Activated gamma-delta T cell treated with Interleukin-2 at 50 U/mL for 16 hours (primary cell): ENCODE measurements around the gene SLC25A39.
A peak's percentile ranks its signal among the peaks of the same experiment; 100 is the strongest.
"Not testable (repeated sequence)": the region's sequence is repeated elsewhere in the genome, so short reads cannot be mapped to it uniquely, and the experiment has no call there.

ENCODE experiments used
- DNase-seq: peaks from one replicate; pipeline ENCODE4 v3.0.0-alpha.2; 2020

Gene SLC25A39, protein sequence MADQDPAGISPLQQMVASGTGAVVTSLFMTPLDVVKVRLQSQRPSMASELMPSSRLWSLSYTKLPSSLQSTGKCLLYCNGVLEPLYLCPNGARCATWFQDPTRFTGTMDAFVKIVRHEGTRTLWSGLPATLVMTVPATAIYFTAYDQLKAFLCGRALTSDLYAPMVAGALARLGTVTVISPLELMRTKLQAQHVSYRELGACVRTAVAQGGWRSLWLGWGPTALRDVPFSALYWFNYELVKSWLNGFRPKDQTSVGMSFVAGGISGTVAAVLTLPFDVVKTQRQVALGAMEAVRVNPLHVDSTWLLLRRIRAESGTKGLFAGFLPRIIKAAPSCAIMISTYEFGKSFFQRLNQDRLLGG

DNA sequence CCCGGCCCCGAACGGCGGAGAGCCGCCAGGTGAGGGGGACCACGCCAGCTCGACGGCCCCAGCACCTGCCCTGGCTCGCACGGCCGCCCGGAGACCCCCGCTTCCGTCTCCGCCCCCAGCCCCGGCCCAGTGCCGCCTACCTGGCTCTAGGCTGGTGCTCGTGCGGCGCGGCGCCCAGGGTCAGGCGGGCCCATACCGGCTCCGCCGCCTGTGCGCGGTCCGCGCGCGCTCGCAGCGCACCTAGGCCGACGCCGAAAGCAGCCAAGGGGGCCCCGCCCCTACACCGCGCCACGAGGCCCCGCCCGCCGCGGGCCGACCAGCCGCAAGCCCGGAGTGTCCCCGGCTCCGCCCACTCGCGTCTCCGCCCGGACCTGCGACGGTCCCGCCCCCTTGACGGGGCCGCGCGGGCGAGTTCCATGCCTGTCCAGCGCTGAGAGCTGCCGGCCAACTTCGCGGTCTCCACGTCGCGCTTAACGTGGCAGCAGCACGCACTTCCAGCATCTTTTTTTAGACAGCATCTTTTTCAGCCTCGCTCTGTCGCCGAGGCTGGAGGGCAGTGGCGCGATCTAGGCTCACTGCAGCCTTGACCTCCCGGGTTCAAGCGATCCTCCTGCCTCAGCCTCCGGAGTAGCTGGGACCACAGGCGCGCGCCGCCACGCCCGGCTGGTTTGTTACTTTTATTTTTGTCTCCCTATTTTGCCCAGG, at the start of gene SLC25A39:
SLC25A39 (minus strand) TSS at position 253 of the 705 bp plus-strand sequence. CDS start 1,261 bp downstream, outside the sequence.
- DNase-seq = peak; percentile 95

DNA sequence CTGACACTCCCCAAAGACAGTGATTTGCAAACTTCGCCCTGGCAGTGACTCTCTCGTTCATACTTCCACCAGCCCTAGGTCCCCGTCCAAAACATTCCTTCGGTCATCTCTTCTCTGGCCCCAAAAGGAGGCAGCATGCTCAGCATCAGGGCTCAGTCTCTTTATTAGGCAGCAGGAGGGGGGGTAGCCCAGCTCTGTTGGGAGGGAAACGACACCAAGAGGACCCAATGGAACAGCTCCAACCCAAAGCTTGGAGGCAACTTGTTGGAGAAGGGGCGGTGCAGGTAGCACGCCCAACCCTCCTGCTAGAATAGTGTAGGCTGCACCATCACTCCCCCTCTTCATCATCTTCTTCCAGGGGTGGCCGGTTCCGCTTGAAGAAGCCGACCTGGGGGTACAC, 47.4 kb upstream of the SLC25A39 start:
- DNase-seq = no peak

DNA sequence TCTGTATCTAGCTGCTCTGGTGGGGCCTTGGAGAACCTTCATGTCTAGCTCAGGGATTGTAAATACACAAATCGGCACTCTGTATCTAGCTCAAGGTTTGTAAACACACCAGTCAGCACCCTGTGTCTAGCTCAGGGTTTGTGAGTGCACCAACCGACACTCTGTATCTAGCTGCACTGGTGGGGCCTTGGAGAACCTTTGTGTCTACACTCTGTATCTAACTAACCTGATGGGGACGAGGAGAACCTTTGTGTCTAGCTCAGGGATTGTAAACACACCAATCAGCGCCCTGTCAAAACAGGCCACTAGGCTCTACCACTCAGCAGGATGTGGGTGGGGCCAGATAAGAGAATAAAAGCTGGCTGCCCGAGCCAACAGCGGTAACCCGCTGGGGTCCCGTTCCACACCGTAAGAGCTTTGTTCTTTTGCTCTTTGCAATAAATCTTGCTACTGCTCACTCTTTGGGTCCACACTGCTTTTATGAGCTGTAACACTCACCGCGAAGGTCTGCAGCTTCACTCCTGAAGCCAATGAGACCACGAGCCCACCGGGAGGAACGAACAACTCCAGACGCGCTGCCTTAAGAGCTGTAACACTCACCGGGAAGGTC, 44.9 kb upstream of the SLC25A39 start:
- not testable (repeated sequence) for DNase-seq

DNA sequence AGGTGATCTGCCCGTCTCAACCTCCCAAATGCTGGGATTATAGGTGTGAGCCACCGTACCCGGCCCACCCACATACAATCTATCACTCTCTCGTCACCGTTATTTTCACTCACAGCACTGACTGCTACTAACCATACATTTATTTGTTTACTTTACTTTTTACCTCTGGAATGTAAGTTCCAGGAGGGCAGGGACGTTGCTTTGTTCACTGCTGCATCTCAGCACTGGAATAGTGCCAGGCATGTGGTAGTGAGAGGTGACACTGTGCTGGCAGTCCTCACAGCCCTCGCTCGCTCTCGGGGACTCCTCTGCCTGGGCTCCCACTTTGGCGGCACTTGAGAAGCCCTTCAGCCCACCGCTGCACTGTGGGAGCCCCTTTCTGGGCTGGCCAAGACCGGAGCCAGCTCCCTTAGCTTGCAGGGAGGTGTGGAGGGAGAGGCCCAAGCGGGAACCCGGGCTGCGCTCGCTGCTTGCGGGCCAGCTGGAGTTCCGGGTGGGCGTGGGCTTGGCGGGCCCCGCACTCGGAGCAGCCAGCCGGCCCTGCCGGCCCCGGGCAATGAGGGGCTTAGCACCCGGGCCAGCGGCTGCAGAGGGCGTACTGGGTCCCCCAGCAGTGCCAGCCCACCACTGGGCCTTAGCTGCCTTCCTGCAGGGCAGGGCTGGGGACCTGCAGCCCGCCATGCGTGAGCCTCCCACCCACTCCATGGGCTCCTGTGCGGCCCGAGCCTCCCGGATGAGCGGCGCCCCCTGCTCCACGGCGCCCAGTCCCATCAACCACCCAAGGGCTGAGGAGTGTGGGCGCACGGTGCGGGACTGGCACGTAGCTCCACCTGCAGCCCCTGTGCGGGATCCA, 44.0 kb upstream of the SLC25A39 start:
- DNase-seq = not testable (repeated sequence)

DNA sequence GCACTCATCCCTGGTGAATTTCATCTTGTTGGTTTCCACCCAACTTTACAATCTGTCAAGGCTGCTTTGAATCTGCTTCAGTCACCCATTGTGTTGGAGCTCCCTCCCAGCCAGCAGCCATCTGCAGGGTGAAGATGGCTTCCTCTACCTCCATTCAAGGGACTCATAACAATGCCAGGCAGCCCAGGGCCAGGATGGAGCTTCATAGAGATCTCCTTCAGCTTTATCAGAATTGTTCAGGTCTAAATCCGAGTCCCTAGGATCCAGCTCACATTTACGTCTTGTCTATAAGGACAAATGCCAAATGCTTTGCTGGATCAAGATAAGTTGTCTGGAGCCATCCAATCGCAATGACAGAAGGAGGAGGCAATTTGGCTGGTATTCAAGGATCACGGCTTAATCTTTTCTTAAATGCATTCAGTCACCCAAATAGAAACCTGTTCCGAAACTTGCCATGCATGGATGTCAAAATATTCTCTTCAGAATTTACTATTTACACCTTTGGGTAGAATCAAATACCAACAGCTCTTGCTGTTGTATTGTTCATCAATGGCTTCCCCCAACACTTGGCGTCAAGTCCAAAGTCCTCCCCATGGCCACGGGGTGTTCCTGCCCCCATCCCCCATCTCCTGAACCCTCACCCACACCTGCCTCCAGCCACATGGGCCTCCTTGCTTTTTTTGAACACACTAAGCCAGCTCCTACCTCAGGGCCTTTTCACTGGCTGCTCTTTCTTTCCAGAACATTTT, 42.8 kb upstream of the SLC25A39 start:
- DNase-seq = no peak

DNA sequence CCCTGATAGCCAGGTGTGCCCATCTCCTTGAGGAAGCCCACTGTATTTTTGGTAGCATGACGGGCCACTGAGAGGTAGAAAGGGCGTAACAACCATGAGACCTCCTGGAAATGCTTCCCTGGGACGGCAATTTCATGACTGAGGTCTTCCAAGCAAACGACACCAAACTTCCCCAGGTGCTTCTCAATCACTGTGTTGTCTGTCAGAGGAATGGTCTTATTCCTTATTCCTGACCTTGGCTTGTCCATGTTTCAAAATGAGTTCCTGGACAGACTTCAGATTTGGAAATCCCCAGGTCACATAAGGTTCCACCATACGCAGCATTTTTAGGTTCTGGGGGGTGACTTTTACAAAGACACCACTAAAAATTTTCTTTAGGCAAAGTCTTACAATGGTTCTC, 40.4 kb upstream of the SLC25A39 start:
- DNase-seq = not testable (repeated sequence)

DNA sequence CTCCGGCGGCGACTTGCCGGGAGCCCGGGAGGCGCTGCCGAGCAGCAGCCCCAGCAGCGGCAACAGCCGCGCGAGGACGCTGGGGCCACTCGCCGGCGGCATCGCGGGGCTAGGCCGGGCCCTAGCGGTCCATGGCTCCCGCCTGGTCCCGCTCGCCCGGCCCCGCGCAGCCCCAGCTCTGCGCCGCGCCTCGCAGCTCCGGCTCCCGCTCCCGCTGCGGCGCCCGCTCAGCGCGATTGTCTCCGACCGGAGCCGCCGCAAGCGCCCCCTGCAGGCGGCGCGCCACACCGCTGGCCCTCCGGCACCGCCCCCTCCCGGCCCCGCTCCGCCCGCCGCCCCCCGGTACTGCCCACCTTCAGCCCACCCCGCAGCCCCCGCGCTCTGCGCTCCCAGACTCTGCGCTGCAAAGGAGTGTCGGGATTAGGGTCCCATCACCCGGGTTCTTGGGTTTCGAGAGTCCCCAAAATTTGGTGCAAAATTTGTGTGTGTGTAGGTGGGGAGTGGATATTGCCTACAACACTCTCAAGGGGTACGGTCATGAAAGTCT, 39.1 kb upstream of the SLC25A39 start, which contains the start of gene FAM171A2:
FAM171A2 (minus strand) TSS at position 241 of the 547 bp plus-strand sequence; CDS start at position 102, 139 bp downstream.
- DNase-seq = peak; percentile 59

DNA sequence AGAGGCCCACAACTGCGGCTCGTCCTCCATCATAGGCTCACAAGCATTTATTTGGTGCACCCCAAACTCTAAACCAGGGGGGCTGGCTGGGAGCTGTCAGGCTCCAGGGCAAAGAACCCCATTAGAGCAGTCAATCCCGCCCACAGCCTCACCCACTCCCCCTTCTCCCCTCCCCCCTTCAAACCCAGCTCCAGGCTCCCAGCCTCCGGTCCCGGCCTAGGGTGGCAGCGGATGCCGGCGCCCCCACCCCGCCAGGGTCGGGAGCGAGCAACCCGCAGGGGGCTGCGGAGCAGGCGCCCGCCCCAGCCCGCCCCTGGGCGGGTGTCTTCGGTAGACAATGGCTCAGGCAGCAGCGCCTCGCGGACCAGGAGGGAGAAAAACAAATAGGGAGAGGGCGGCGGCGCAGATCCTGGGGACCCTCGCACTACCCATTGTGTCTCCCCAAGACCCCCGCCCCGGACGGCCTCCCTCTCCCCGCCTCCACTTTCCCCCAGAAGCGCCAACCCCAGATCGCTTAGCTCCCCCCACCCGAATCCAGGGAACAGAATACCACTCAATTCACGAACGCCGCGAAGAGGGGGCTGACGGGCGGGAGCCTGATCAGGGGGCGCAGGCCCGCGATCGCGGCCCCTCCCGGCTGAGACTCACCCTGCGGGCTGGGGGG, 38.5 kb upstream of the SLC25A39 start:
- no peak for DNase-seq

DNA sequence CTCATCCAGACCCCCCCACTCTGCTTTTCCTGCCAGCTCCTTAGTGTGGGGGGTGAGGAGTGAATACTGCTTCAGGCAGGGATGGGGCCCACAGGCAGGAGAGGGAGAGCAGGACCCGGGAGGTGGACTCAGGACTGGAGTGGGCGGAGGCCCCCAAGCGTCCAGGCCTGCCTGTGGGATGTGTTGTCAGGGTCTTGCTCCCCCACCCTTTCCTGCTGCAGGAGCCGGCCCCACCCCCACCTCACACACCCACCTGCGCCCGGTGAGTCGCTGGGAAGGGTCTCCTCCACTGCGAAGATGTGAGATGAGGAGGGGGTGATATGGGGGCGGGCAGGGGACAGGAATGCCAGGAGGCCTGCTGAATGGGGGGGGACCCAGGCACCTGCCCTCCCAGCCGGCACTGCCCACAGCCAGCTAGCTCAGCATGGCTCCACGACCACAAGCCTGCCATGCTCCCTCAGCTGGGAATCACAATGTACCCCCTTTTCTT, 37.9 kb upstream of the SLC25A39 start:
- DNase-seq = no peak

DNA sequence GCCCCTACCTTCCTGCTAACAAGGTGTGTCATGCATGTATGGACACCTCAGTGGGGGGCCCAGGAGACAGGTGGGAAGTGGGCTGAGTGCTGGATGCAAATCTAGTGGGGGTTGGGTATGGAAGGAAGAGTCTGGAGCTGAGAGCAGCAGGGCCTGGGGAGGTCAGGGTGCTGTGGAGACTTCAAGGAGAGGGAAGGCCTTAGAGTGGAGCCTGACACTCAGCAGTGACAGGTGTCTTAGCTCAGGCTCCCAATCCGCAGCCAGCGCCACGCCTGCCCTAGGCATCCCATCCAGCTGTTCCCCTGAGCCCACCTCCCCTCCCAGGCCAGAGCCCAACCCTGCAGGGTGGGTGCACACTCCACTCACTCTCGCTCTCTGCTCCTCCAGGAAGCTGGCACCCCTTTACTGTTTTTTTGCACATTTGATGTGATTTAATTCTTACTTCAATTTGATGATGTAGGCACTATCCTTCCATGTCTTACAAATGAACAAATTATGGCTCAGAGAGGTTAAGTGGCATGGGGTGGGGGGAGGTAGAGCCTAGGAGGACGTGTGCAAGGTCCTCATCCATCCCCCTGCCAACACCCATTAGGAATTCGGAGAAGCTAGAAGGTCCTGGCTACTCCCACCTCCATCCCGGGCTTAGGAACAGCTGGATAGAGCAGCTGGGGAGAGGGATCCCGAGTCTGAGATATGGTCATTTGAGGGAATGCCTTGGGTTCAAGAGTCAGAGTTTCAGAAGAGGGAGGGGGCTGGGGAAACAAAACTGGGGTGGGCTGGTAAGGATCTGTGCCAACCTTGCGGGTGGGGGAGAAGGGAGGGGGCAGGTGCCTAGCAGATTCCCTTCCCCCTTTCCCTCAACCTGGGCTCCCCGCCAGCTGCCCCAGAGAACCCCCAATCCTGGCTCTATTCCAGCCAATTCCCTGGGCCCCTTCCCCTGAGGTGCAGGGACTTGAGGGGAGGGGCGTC, 37.0 kb upstream of the SLC25A39 start:
- no peak for DNase-seq

DNA sequence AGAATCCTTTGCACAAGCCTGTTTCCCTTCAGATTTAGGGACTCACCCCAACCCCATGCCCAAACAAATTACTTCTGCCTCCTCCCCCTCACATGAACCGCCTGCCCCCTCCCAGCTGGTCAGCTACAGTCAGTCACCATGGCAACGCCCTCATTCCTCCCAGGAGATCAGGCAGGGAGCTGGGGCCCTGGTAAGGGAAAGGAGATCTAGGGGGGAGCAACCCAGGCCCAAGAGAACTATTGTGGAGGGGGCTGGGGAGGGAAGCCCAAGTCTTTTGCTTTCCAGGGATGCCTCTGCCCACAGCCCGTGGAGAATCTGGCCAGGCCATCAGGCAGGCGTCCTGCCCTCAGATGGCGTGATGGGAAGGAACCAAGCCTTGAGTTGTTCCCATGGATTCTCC, 36.2 kb upstream of the SLC25A39 start:
- DNase-seq = no peak

DNA sequence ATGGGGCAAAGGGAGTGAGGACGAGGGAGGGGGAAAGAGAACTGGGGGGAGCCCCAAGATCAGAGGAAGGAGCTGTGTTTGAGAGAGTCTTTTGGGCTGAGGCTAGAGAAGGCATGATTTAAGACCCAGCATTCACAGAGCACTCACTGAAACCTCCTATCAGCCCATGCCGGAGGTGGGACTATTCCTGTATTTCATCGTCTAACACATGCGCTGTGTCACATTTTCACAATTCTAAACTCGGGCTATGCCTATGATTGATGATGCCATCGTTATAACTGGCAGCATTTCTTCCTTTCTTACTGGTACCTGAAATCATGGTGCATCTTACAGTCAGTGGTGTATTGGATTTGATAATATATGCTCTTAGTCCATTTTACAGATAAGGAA, 35.5 kb upstream of the SLC25A39 start:
- DNase-seq = no peak

DNA sequence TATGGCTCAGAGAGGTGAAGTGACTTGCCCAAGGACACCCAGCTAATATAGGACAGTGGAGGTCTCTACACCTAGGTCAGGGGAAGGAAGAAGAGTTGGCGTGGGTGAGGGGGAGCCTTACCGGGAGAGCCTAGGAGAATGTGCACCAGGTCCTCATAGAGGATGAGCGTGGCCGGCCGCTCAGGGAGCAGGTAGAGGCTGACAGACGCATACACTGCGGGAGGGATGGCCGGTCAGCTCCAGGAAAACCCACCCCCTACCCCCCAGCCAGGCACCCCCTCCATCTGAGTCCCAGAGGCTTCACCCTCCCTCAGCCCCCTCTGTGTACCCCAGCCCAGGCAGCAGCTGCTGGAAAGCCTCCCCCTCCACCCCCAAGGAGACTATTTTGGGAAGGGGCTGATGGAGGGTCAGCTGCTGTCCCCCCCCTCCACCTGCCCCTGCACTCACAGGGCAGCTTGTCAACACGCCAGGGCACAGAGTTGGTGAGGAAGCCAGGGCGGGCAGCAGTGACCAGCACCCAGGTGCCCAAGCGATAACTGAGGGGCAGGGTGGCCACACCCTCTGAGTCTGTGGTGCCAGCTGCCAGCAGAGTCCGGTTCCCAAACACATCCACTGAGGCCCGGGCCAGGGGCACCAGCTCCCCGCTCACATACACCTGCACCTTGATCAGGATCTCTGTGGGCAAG, 35.0 kb upstream of the SLC25A39 start:
- DNase-seq = no peak

DNA sequence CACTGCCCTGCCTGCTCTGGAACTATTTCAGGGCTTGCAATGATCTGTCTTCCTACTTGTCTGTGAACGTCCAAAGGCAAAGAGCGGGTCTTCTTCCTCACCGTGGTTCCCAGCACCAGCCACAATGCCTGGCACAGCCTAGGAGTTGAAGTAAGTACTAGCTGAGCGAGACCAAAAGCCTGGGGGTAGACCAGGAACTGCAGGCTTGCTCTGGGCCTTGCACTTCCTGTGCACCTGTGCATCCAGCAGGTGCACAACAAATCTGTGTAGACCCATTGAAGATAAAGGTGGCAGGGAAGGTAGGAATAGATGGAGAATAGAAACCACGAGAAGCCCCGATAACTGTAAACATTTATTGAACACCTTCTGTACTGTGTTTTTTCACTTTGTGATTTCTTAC, 34.4 kb upstream of the SLC25A39 start:
- DNase-seq = no peak

DNA sequence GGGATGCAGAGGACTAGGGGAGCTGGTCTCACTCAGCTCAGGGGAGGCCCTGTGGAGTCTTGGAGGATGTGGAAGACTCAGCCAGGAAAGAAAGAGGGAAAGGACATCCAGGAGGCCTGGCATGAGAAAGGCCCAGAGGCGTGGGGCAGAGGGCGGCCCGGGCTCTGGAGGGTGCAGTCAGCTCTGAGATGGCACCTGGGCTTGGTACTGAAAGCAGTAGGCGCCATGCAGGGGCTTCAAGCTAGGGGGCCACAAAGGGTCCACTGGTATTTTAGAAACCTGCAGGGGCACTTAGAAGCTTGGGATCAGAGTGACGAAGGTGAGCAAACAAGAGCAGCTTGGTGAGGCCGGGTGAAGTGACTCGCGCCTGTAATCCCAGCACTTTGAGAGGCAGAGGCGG, 33.4 kb upstream of the SLC25A39 start:
- DNase-seq = no peak

DNA sequence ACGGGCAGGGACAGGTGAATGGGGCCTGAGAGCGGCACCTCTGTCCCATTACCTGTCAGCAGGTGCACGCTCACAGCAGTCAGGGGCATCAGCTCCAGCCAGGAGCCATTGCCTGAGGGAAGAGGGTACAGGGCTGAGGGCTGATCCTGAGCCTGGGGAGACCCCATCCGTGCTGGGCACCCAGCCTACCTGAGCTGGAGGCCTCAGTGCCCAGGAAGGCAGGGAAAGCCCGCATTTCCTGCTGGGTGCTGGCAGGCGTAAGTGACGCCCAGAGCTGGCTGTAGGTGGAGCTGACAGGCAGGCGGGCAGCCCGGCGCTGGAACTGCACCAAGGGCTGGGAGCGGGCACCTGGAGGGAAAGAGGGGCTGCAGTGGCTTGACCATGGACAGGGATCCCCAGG, 31.6 kb upstream of the SLC25A39 start:
- DNase-seq = no peak

DNA sequence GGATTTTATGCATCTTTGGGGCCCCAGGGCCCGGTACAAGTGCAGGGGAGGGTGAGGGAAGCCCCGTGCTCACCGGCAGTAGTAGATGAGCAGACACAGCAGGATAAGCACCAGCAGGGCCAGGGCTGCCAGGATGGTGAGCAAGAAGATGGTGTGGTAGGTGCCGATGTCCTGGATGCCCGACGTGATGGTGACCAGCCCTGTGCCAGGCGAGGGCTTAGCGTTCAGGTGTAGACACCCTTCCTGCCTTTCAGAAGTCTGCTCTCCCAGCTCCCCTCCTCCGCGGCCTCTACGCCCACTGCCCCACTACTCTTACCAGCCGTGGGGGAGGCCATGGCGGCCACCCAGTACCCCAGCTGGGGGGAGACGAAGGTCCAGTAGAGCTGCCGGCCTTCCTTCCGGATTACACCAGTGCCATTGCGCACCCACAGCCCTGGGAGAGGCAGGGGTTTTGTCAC, 31.0 kb upstream of the SLC25A39 start:
- no peak for DNase-seq

DNA sequence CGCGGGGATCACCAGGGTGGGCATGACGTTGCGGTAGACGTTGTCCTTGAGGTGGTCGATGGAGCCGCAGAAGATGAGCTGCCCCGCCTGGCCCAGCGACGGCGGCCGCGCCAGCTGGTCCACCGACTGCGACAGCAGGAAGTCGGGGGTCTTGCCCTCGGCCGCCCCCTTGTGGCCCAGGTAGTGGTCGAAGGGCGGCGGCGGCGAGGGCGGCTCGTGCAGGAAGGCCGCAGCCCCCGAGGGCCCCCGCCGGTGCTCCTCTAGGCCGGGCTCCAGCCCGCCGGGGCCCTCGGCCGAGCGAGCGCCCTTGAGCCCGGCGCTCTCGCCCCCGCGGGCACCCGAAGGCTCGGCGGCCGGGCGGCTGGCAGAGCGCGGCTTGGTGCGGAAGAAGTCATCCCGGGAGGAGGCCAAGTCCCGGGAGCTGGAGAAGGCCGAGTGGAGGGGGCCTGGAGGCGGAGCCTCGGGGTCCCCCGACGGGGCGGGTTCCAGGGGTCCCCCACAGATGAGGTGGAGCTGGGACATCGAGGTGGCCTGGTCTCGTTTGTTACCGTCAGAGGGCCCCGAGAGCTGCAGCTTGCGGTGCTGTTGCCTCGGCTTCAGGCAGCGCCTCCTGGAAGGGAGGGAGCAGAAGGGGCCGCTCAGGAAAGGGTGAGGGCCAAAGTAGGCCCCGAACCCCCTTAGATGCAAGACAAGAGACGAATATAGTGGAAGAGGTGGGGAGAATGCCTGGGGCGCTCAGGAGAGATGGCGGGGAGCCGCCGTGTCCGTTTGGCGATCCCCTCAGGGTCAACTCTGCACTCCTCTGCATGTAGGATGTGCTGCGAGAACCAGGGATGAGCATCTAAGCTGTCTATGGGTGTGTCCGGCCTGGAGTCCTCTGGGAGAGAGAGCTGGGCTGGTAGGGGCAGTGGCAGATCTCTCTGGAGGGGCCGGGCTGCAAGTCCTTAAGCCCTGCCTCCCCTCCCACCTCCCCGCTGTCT, 30.2 kb upstream of the SLC25A39 start:
- peak; percentile 58 for DNase-seq
